ENCODE measurements around the gene AHSA1.
"Not testable (repeated sequence)": the region's sequence is repeated elsewhere in the genome, so short reads cannot be mapped to it uniquely, and the experiment has no call there.

The AHSA1 gene

DNA sequence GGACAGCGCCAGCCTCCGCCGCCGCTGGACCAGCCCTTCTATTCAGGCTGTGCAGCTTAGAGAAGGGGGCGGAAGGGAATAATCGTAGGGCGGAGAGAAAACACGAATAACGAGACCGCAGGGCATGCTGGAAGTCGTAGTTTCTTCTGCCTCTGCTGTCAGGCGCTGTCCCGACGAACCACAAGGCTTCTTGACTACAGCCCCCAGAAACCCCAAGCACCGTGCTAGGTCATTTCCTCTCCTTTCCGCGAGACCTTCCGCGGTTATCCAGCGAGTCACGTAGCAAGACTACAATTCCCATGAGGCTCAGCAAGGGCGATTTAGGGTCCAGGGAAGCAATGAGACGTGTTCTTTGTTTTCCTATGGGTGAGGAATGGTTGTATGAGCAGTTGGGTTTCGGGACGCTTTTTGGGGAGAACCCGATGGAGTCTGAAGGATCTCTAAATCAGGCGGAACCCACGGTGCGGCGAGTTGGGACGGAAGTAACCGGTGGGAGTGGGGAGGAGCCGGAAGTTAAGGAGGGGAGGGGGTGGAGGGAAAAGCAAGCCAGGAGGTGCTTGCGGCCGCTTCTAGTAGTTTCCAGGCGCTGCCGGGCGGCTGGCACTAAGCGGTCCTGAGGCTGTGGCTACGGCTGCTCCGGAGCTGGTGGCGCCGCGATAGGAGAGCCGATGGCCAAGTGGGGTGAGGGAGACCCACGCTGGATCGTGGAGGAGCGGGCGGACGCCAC lies at the start of gene AHSA1, which contains the start of gene VIPAS39:
Gene AHSA1 (plus strand): TSS at position 572 of the 727 bp plus-strand sequence. CDS start 97 bp downstream, at position 669.
Gene VIPAS39 (minus strand): TSS at position 80 of the 727 bp plus-strand sequence. CDS start 3,499 bp downstream, outside the sequence.
- TF ChIP-seq, protein P1, sequence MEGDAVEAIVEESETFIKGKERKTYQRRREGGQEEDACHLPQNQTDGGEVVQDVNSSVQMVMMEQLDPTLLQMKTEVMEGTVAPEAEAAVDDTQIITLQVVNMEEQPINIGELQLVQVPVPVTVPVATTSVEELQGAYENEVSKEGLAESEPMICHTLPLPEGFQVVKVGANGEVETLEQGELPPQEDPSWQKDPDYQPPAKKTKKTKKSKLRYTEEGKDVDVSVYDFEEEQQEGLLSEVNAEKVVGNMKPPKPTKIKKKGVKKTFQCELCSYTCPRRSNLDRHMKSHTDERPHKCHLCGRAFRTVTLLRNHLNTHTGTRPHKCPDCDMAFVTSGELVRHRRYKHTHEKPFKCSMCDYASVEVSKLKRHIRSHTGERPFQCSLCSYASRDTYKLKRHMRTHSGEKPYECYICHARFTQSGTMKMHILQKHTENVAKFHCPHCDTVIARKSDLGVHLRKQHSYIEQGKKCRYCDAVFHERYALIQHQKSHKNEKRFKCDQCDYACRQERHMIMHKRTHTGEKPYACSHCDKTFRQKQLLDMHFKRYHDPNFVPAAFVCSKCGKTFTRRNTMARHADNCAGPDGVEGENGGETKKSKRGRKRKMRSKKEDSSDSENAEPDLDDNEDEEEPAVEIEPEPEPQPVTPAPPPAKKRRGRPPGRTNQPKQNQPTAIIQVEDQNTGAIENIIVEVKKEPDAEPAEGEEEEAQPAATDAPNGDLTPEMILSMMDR (IDR thresholded peaks at IDR 0.05; ENCODE audit: insufficient read depth, low read depth, low read length, missing control alignments) = no peak
- DNase-seq (ENCODE audit: low read depth) = peak; percentile 100
- peak within 1 kb of the TSS; percentile 98 for H3K4me3 ChIP-seq (ENCODE audit: low read length)

DNA sequence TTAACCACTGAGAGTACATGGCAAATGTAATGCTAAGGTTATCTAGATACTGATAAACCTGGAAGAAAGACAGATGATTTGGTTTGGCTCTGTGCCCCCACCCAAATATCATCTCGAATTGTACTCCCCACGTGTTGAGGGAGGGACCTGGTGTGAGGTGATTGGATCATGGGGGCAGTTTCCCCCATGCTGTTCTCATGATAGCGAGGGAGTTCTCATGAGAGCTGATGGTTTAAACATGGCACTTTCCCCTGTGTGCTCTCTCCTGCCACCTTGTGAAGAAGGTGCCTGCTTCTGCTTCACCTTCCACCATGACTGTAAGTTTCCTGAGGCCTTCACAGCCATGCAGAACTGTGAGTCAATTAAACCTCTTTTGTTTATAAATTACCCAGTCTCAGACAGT lies 48.8 kb upstream of the AHSA1 start:
- TF ChIP-seq, protein P1 (IDR thresholded peaks at IDR 0.05; ENCODE audit: insufficient read depth, low read depth, low read length, missing control alignments) = peak; percentile 46
- no peak overlapping the region for H3K4me3 ChIP-seq (ENCODE audit: low read length)
- peak; percentile 37 for DNase-seq (ENCODE audit: low read depth)

DNA sequence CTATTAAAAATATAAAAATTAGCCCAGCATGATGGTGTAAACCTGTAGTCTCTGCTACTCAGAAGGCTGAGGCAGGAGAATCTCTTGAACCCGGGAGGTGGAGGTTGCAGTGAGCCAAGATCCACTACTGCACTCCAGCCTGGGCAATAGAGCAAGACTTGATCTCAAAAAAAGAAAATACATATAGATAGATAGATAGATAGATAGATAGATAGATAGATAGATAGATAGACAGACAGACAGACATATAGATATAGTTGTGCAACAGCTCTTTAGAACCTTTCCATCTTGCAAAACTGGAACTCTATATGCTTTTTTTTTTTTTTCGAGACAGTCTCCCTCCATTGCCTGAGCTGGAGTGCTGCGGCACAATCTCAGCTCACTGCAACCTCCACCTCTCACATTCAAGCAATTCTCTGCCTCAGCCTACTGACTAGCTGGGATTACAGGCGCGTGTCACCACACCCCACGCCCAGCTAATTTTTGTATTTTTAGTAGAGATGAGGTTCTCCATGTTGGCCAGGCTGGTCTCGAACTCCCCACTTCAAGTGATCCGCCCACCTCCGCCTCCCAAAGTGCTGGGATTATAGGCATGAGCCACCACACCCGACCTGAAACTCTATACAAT lies 42.4 kb upstream of the AHSA1 start:
- H3K4me3 ChIP-seq (ENCODE audit: low read length); DNase-seq (ENCODE audit: low read depth): not testable (repeated sequence)

DNA sequence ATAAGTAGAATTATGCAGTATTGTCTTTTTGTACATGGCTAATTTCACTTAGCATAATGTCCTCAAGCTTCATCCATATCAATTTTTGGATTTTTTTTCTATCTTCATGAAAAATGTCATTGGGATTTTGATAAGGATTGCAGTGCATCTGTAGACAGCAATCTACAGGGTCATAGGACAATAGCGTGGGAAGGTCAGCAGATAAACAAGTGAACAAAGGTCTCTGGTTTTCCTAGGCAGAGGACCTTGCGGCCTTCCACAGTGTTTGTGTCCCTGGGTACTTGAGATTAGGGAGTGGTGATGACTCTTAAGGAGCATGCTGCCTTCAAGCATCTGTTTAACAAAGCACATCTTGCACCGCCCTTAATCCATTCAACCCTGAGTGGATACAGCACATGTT lies 41.8 kb upstream of the AHSA1 start:
- not testable (repeated sequence) for DNase-seq (ENCODE audit: low read depth); H3K4me3 ChIP-seq (ENCODE audit: low read length)

DNA sequence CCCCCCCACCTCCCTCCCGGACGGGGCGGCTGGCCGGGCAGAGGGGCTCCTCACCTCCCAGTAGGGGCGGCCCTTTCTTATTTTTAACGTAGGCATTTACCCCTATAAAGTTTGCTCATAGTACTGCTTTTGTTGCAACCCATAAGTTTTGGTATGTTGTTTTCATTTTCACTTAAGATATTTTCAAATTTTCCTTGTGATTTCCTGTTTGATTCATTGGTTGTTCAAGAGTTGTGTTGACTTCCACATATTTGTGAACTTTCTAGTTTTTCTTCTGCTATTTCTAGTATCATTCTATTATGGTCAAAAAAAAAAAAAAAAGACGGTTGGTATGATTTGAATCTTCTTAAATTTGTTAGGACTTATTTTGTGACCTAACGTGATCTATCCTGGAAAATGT lies 41.1 kb upstream of the AHSA1 start:
- TF ChIP-seq, protein P1 (IDR thresholded peaks at IDR 0.05; ENCODE audit: insufficient read depth, low read depth, low read length, missing control alignments) = no peak
- no peak for DNase-seq (ENCODE audit: low read depth)
- H3K4me3 ChIP-seq (ENCODE audit: low read length) = no peak overlapping the region

DNA sequence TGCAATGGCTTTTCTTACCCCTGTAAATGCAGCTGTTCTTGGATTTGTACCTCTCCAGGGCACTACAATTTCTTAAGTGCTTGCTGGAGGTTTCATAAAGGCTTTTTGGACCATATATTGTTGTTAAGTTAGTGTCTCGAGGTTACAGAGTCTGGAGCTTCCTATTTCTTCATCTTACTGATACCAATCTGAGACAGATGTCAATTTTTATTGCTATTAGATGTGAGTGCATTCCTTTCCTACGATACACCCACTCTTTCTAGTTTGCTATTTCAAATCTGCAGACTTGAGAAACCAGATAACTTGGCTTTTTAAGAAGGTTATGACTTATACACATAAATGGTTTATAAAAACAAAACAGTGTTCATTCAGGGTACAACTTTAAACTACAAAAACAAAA lies 36.7 kb upstream of the AHSA1 start:
- no peak overlapping the region for H3K4me3 ChIP-seq (ENCODE audit: low read length)
- DNase-seq (ENCODE audit: low read depth) = no peak
- TF ChIP-seq, protein P1 (IDR thresholded peaks at IDR 0.05; ENCODE audit: insufficient read depth, low read depth, low read length, missing control alignments) = no peak

DNA sequence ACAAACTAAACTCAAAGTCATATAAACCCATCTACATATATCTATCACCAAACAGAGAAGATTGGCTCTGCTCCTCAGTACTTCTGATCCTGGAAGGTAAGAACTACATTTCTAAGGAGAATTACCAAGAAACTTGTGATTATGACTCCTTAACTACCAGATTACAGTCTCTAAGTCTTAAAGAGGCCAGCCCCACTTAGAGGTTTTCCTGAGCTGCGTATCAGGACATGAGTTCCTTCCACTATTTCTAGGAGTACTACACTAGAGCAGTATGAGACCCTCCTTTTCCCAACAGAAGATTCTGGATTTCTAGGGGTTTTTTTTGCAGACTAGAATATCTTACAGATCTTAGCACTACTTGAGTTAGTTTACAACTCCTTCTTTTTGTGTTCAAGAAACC lies 34.5 kb upstream of the AHSA1 start, which contains the start of gene NOXRED1:
Gene NOXRED1 (minus strand): TSS at position 101 of the 400 bp plus-strand sequence. CDS start 634 bp downstream, outside the sequence.
- no peak within 1 kb of the TSS for H3K4me3 ChIP-seq (ENCODE audit: low read length)
- DNase-seq (ENCODE audit: low read depth) = no peak
- TF ChIP-seq, protein P1 (IDR thresholded peaks at IDR 0.05; ENCODE audit: insufficient read depth, low read depth, low read length, missing control alignments) = no peak

DNA sequence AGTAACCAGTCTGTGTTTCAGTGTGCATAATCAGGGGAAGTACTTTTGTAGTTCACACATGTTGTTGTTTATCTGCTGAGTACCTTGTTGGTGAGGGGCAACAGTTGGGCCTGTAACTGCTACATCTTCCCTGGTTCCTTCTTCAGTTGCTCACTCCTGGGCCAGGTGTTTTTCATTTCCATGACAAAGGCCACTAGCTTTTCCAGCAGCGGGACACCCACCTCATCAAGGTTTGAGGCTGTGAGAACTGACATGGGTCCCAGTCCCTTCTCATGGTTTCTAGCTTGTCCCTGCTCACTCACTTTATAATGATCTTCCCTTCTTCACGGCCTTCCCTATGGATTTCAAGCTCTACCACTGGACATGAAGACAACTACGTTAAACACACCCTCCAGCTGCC lies 33.0 kb upstream of the AHSA1 start:
- no peak for DNase-seq (ENCODE audit: low read depth)
- no peak overlapping the region for H3K4me3 ChIP-seq (ENCODE audit: low read length)
- TF ChIP-seq, protein P1 (IDR thresholded peaks at IDR 0.05; ENCODE audit: insufficient read depth, low read depth, low read length, missing control alignments) = no peak
